ENCODE measurements around the gene LILRA6. TPM values are rescaled to one million over a fixed set of nuclear protein-coding genes. Genes with fewer than 3 reads are reported as not detected.

LILRA6 gene
- total RNA-seq, 1 experiment from 2014 or later, result 0.08 TPM

- H3K27ac ChIP-seq (ENCODE audit: low read length), result peak overlapping the region; percentile 92
- no peaks in the 10 kb centered on the region for H3K9me3 ChIP-seq (ENCODE audit: control insufficient read depth, insufficient read depth, low read depth, low read length)
- H3K4me3 ChIP-seq (ENCODE audit: low read depth in 2 of 2, low read length in 2 of 2), result peak overlapping the region; percentile 74 to 87
- H3K4me1 ChIP-seq (ENCODE audit: control insufficient read depth, insufficient read depth, low read length), result peaks cover 13% of the 10 kb centered on the region; the same call in 1 of the 2 replicates
- no peak; a peak in 1 of 4 replicates for TF ChIP-seq REST (IDR thresholded peaks at IDR 0.05; ENCODE audit: insufficient read depth in 1 of 2, low read depth in 2 of 2, low read length in 1 of 2)
- TF ChIP-seq TCF7L2 (IDR thresholded peaks at IDR 0.05; ENCODE audit: low read depth, low read length), result no peak
- TF ChIP-seq POLR2AphosphoS5 (IDR thresholded peaks at IDR 0.05; ENCODE audit: low read depth, low read length), result peak; percentile 76
- TF ChIP-seq CTCF (IDR thresholded peaks at IDR 0.05), result no peak
- TF ChIP-seq SIN3A (IDR thresholded peaks at IDR 0.05; ENCODE audit: borderline replicate concordance, insufficient read depth, low read depth, low read length), result 0 out of 2 replicates have a peak, but pooled peaks have one; percentile 74
- in situ Hi-C loops (cut with HindIII; ENCODE audit: low pct_unique_long_range_greater_than_20kb, low sequenced_read_pairs) (no loop called here), intact Hi-C loops (cut with micrococcal nuclease; ENCODE audit: unreplicated experiment) (no loop called here)
- DNase-seq (ENCODE audit: low read depth, low spot score) (peak; percentile 100), ATAC-seq (peak; percentile 74)
- no peaks in the 10 kb centered on the region for H3K27me3 ChIP-seq (ENCODE audit: control insufficient read depth, insufficient read depth, low read length)
- H3K36me3 ChIP-seq (ENCODE audit: control insufficient read depth, insufficient read depth, low read length), result peaks cover 13% of the 10 kb centered on the region
- ChIA-PET CTCF (interaction anchor here (0.5 to 1.3 kb wide), 8 partner anchors 10 to 284 kb away, joined by 3 to 8 read pairs (median 4); no protein-coding TSS in a partner anchor), POLR2A (interaction anchor here (0.6 to 4.1 kb wide), 10 partner anchors 10 to 701 kb away, joined by 3 to 18 read pairs (median 5); partner anchors contain the start of genes CDC42EP5, RPS9 and TMC4)
- BruUV-seq (replicated peaks), result no TSS peak
Measured at GRCh38 chr19:54189735-54190502, 52.7 kb downstream of the LILRA6 start.

GRCh38 chr19:54189145-54189734 is 53.4 kb downstream of the LILRA6 start, which contains the start of gene MBOAT7:
TSS of gene MBOAT7 (minus strand) at chr19:54189580. CDS start at chr19:54188508, 1,072 bp downstream.
- Histone ChIP-seq H3K4me1 (ENCODE audit: control insufficient read depth, insufficient read depth, low read length) (peaks cover 13% of the 10 kb centered on the region; the same call in 1 of the 2 replicates), H3K27me3 (ENCODE audit: control insufficient read depth, insufficient read depth, low read length) (no peaks in the 10 kb centered on the region), H3K27ac (ENCODE audit: low read length) (peak within 1 kb of the TSS; percentile 92), H3K9me3 (ENCODE audit: control insufficient read depth, insufficient read depth, low read depth, low read length) (no peaks in the 10 kb centered on the region), H3K36me3 (ENCODE audit: control insufficient read depth, insufficient read depth, low read length) (peaks cover 12% of the 10 kb centered on the region), H3K4me3 (ENCODE audit: low read depth in 2 of 2, low read length in 2 of 2) (peak within 1 kb of the TSS; percentile 74 to 87)
- CTCF ChIA-PET, result interaction anchor here (0.5 to 1.3 kb wide), 4 partner anchors 9 to 285 kb away, joined by 3 to 8 read pairs (median 4); no protein-coding TSS in a partner anchor
- TF ChIP-seq CTCF (IDR thresholded peaks at IDR 0.05), result no peak
- no peak for TF ChIP-seq REST (IDR thresholded peaks at IDR 0.05; ENCODE audit: insufficient read depth in 1 of 2, low read depth in 2 of 2, low read length in 1 of 2)
- no peak for TF ChIP-seq SIN3A (IDR thresholded peaks at IDR 0.05; ENCODE audit: borderline replicate concordance, insufficient read depth, low read depth, low read length)
- peak; percentile 73; the same call in 1 of the 2 replicates for TF ChIP-seq POLR2AphosphoS5 (IDR thresholded peaks at IDR 0.05; ENCODE audit: low read depth, low read length)
- TF ChIP-seq TCF7L2 (IDR thresholded peaks at IDR 0.05; ENCODE audit: low read depth, low read length), result no peak
- POLR2A ChIA-PET, result interaction anchor here (0.6 to 4.1 kb wide), 8 partner anchors 11 to 702 kb away, joined by 3 to 18 read pairs (median 4); partner anchors contain the start of genes RPS9 and TMC4
- BruUV-seq (replicated peaks), result no TSS peak
- DNase-seq (ENCODE audit: low read depth, low spot score), result no peak
- ATAC-seq, result peak; percentile 73
- in situ Hi-C loops (cut with HindIII; ENCODE audit: low pct_unique_long_range_greater_than_20kb, low sequenced_read_pairs), result no loop called here
- intact Hi-C loops (cut with micrococcal nuclease; ENCODE audit: unreplicated experiment), result no loop called here
